Kidney (tissue), 14 donors: ENCODE results near the gene HIVEP3. TPM values are rescaled to one million over a fixed set of nuclear protein-coding genes. Genes with fewer than 3 reads are reported as not detected.

Experiments
- DNase-seq, 5 donors: peaks; one replicate each; pipeline ENCODE4 v3.0.0-alpha.2; 2013 to 2020
- FAIRE-seq: peaks from 2 replicates; lab custom pipeline; 2012; peaks lifted over from hg19 to GRCh38; lab: Jason Lieb, UNC
- H3K27ac ChIP-seq, 2 donors: one replicate each; pipeline ENCODE4 v1.7.0; 2013; ENCODE audit warnings: low read depth in 2 of 2, low read length in 2 of 2, inconsistent platforms in 1 of 2
- H3K27me3 ChIP-seq: one replicate; pipeline ENCODE4 v1.7.1; 2013; ENCODE audit warnings: low read length, inconsistent platforms; ENCODE audit not compliant: control insufficient read depth, insufficient read depth
- H3K36me3 ChIP-seq, 3 donors: one replicate each; pipeline versions ENCODE4 v1.7.0 to v1.7.1; 2013; ENCODE audit warnings: low read length in 3 of 3, control low read depth in 1 of 3, inconsistent platforms in 1 of 3; ENCODE audit not compliant: insufficient read depth in 3 of 3, control insufficient read depth in 2 of 3
- H3K4me1 ChIP-seq, 3 donors: one replicate each; pipeline versions ENCODE4 v1.7.0 to v1.7.1; 2013; ENCODE audit warnings: low read length in 3 of 3, inconsistent platforms in 1 of 3, low read depth in 1 of 3; ENCODE audit not compliant: control insufficient read depth in 2 of 3, insufficient read depth in 2 of 3
- H3K4me3 ChIP-seq, 3 donors: one replicate each; pipeline versions ENCODE4 v1.7.0 to v1.8.1; 2013; ENCODE audit warnings: low read length in 3 of 3, control low read depth in 1 of 3, inconsistent platforms in 1 of 3
- H3K9ac ChIP-seq, 3 donors: one replicate each; pipeline versions ENCODE4 v1.7.0 to v1.7.1; 2013; ENCODE audit warnings: low read length in 3 of 3, control low read depth in 1 of 3, inconsistent platforms in 1 of 3
- H3K9me3 ChIP-seq, 3 donors: one replicate each; pipeline versions ENCODE4 v1.7.0 to v1.7.1; 2013; ENCODE audit warnings: low read length in 3 of 3, control low read depth in 1 of 3, inconsistent platforms in 1 of 3; ENCODE audit not compliant: control insufficient read depth in 2 of 3, insufficient read depth in 1 of 3
- intact Hi-C: fragments of 100-400 bp; cut with DNase I; formaldehyde crosslinking; loops from one replicate; pipeline ENCODE4 v1.11.1; 2022
- polyA plus RNA-seq: library from polyadenylated mRNA; stranded (reverse); fragments of 350-450 nt; fragmentation: Illumina TruSeq; extraction: RNeasy Lipid Tissue Mini Kit (QIAGEN cat#74804); gene quantifications from one replicate; pipeline ENCODE4 v1.2.3, GENCODE V29; 2014; ENCODE audit warnings: low read depth, low replicate concordance; ENCODE audit not compliant: insufficient read depth
- total RNA-seq: library from RNA; stranded (reverse); fragmentation: NEBNext Ultra II Directional; extraction: Animal tissue kit (Norgen Biotek cat#: 25700); gene quantifications from one replicate; pipeline ENCODE4 v1.2.1, GENCODE V29; 2021
- TF ChIP-seq, protein P1 (sequence below): IDR thresholded peaks from 3 replicates; pipeline ENCODE4 v1.5.1; 2012; ENCODE audit warnings: mild to moderate bottlenecking, moderate library complexity, borderline replicate concordance; ENCODE audit not compliant: insufficient read depth; ENCODE audit errors: extremely low read depth
- donor health status: control.
- donor health status: control.
- donor health status: control.
- donor health status: control.
- donor health status: control.
- donor health status: DM: yes; HTN: yes; CAD: no.
- donor health status: Normal renal cell carcinoma (clear cell type).

Gene HIVEP3
- total and polyA plus RNA-seq, 2 donors from 2014 or later, result 3.5 to 11.0 TPM

GRCh38 chr1:41486053-41486370 lies 432.7 kb downstream of the HIVEP3 start:
- no peak for DNase-seq

DNA sequence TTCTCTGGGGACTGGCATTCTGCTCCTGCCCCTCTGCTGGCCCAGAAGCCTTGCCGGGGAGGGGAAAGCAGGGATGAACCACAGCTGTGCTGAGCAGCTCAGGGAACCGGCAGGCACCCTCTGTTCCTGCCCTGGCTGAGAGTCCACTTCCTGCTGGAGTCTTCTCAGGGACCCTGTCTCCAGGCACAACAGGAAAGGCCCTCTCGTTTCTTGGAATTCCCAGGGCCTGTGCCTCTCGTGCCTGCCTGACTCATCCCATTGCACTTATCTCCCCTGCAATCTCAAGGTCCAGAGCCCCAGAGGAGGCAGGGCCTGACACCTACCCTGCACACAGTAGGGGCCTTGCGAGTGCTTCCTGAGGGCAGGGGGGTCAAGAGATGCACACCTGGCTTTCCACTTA lies 433.1 kb downstream of the HIVEP3 start:
- H3K27ac ChIP-seq, result no peak overlapping the region
- intact Hi-C loops, result no loop called here
- no peaks in the 10 kb centered on the region for H3K9me3 ChIP-seq
- no peaks in the 10 kb centered on the region for H3K27me3 ChIP-seq
- no peak overlapping the region for H3K9ac ChIP-seq
- H3K36me3 ChIP-seq, result no peaks in the 10 kb centered on the region
- FAIRE-seq (no peak), DNase-seq (peak in 2 of 5 donors; percentile 29 to 66)
- no peak overlapping the region for H3K4me3 ChIP-seq
- peaks cover 4 to 31% (median 23%) of the 10 kb centered on the region in 3 donors for H3K4me1 ChIP-seq
- TF ChIP-seq, protein P1, sequence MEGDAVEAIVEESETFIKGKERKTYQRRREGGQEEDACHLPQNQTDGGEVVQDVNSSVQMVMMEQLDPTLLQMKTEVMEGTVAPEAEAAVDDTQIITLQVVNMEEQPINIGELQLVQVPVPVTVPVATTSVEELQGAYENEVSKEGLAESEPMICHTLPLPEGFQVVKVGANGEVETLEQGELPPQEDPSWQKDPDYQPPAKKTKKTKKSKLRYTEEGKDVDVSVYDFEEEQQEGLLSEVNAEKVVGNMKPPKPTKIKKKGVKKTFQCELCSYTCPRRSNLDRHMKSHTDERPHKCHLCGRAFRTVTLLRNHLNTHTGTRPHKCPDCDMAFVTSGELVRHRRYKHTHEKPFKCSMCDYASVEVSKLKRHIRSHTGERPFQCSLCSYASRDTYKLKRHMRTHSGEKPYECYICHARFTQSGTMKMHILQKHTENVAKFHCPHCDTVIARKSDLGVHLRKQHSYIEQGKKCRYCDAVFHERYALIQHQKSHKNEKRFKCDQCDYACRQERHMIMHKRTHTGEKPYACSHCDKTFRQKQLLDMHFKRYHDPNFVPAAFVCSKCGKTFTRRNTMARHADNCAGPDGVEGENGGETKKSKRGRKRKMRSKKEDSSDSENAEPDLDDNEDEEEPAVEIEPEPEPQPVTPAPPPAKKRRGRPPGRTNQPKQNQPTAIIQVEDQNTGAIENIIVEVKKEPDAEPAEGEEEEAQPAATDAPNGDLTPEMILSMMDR, result no peak

More at GRCh38 chr1:41486053-41486370, 432.7 kb downstream of the HIVEP3 start:
- Histone ChIP-seq H3K27me3 (no peaks in the 10 kb centered on the region), H3K36me3 (no peaks in the 10 kb centered on the region), H3K4me1 (peaks cover 4 to 31% (median 23%) of the 10 kb centered on the region in 3 donors), H3K9ac (peak overlapping the region in 1 of 3 donors; percentile 51), H3K9me3 (no peaks in the 10 kb centered on the region), H3K4me3 (no peak overlapping the region), H3K27ac (peak overlapping the region in 1 of 2 donors; percentile 44)
- TF ChIP-seq, protein P1, result no peak
- FAIRE-seq, result no peak
- intact Hi-C loops, result no loop called here

DNA sequence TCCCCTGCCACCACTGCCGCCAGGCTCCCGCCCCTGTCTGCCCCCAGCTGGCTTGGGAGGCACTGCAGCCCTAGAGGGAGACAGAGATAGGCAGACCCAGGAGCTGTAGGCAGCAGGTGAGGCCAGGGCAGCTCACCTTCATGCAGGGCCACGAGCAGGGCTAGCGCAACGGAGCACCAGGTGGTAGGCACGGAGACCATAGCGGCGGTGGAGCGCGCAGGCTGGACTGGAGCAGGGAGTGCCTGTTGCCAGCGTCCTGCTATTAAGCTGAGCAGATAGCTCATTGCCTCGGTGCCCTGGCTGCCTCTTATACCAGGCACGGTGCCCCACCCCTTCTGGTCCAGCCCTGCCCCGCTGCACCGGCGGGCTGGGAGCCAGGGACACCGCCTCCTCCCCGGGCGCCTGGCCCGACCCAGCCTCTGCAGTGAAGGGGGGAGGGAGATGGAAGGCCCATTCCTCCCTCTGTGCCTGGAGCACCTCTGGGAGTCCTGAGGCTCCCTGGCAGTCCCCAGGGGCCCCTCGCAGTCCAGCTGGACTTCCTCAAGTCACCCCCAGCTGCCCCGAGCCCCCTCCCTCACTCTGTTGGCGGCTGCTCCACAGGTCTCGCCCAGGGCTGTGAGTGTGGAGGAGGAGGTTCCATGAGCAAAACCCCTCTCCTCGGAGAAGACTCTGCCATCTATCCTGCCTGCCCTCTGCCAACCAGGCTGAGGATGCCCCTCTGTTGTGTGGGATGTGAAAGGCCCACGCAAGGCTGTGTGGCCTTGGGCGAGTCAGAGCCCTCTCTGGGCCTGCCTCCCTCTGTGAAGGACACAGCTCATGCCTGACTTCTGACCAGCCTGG lies 434.1 kb downstream of the HIVEP3 start, which contains the start of gene EDN2:
Gene EDN2, minus strand, starts transcription at position 282 of the 840 bp plus-strand sequence. Its CDS starts 82 bp downstream, at position 200.
- TF ChIP-seq, protein P1, result peak; percentile 22
- Histone ChIP-seq H3K36me3 (no peaks in the 10 kb centered on the region), H3K9ac (peak within 1 kb of the TSS in 1 of 3 donors; percentile 7), H3K4me3 (no peak within 1 kb of the TSS), H3K27ac (no peak within 1 kb of the TSS), H3K27me3 (no peaks in the 10 kb centered on the region), H3K4me1 (peaks cover 4 to 33% (median 23%) of the 10 kb centered on the region in 3 donors), H3K9me3 (no peaks in the 10 kb centered on the region)
- intact Hi-C loops, result no loop called here
- peak; percentile 62 to 95 (median 68) for DNase-seq
- no peak for FAIRE-seq
